ENCODE measurements around the gene KLC3. TPM values are rescaled to one million over a fixed set of nuclear protein-coding genes. Genes with fewer than 3 reads are reported as not detected.
A peak's percentile ranks its signal among the peaks of the same experiment; 100 is the strongest.
"Not testable (repeated sequence)": the region's sequence is repeated elsewhere in the genome, so short reads cannot be mapped to it uniquely, and the experiment has no call there.

KLC3 gene
- total RNA-seq, result not detected
- long read RNA-seq, result 0 reads

GRCh38 chr19:45340232-45340898 is at the start of gene KLC3:
Gene KLC3 (plus strand): TSS chr19:45340750. CDS start chr19:45345542, 4,792 bp downstream.
- DNase-seq, result no peak
- ATAC-seq, result peak; percentile 35
- intact Hi-C loops (cut with micrococcal nuclease), result no loop called here

GRCh38 chr19:45291834-45292233 is 48.7 kb upstream of the KLC3 start:
- intact Hi-C loops (cut with micrococcal nuclease), result no loop called here
- no peak for ATAC-seq
- no peak for DNase-seq

GRCh38 chr19:45293682-45294081 is 46.9 kb upstream of the KLC3 start:
- DNase-seq (no peak), ATAC-seq (no peak)
- intact Hi-C loops (cut with micrococcal nuclease), result no loop called here

GRCh38 chr19:45294291-45295029 is 46.1 kb upstream of the KLC3 start:
- peak; percentile 74 for DNase-seq
- intact Hi-C loops (cut with micrococcal nuclease), result no loop called here
- peak; percentile 94 for ATAC-seq

- no peak for ATAC-seq
- intact Hi-C loops (cut with micrococcal nuclease), result no loop called here
- DNase-seq, result no peak
Measured at GRCh38 chr19:45295873-45296272, 44.7 kb upstream of the KLC3 start.

GRCh38 chr19:45296355-45296754 is 44.2 kb upstream of the KLC3 start:
- DNase-seq, result no peak
- intact Hi-C loops (cut with micrococcal nuclease), result no loop called here
- no peak for ATAC-seq

- ATAC-seq (no peak), DNase-seq (no peak)
- intact Hi-C loops (cut with micrococcal nuclease), result no loop called here
Measured at GRCh38 chr19:45297674-45298073, 42.9 kb upstream of the KLC3 start.

GRCh38 chr19:45298264-45298663 is 42.3 kb upstream of the KLC3 start:
- no peak for DNase-seq
- ATAC-seq, result no peak
- intact Hi-C loops (cut with micrococcal nuclease), result no loop called here

GRCh38 chr19:45299719-45300118 is 40.8 kb upstream of the KLC3 start:
- ATAC-seq (no peak), DNase-seq (no peak)
- intact Hi-C loops (cut with micrococcal nuclease), result no loop called here

- no peak for ATAC-seq
- intact Hi-C loops (cut with micrococcal nuclease), result no loop called here
- no peak for DNase-seq
Measured at GRCh38 chr19:45302416-45302815, 38.1 kb upstream of the KLC3 start.

- DNase-seq (no peak), ATAC-seq (no peak)
- intact Hi-C loops (cut with micrococcal nuclease), result no loop called here
Measured at GRCh38 chr19:45303269-45304060, 37.1 kb upstream of the KLC3 start.

GRCh38 chr19:45304141-45304926 is 36.2 kb upstream of the KLC3 start:
- ATAC-seq (peak; percentile 10), DNase-seq (no peak)
- intact Hi-C loops (cut with micrococcal nuclease), result no loop called here

GRCh38 chr19:45305007-45305406 is 35.5 kb upstream of the KLC3 start:
- DNase-seq (no peak), ATAC-seq (peak; percentile 11)
- intact Hi-C loops (cut with micrococcal nuclease), result no loop called here

- no peak for DNase-seq
- intact Hi-C loops (cut with micrococcal nuclease), result no loop called here
- peak; percentile 5 for ATAC-seq
Measured at GRCh38 chr19:45305421-45305820, 35.1 kb upstream of the KLC3 start.

- DNase-seq, result no peak
Measured at GRCh38 chr19:45306040-45306439, 34.5 kb upstream of the KLC3 start.

GRCh38 chr19:45306518-45307027 is 34.0 kb upstream of the KLC3 start:
- DNase-seq, result no peak
- intact Hi-C loops (cut with micrococcal nuclease), result no loop called here
- peak; percentile 3 for ATAC-seq

More at GRCh38 chr19:45306040-45306439, 34.5 kb upstream of the KLC3 start:
- intact Hi-C loops (cut with micrococcal nuclease), result no loop called here
- ATAC-seq, result no peak

GRCh38 chr19:45307361-45307760 is 33.2 kb upstream of the KLC3 start:
- intact Hi-C loops (cut with micrococcal nuclease), result no loop called here
- DNase-seq (no peak), ATAC-seq (no peak)

GRCh38 chr19:45309322-45309721 is 31.2 kb upstream of the KLC3 start:
- DNase-seq; ATAC-seq; intact Hi-C loops (cut with micrococcal nuclease): not testable (repeated sequence)

- peak; percentile 16 for ATAC-seq
- peak; percentile 60 for DNase-seq
- intact Hi-C loops (cut with micrococcal nuclease), result no loop called here
Measured at GRCh38 chr19:45311621-45312020, 28.9 kb upstream of the KLC3 start.
